CD4-positive, alpha-beta T cell treated with Interleukin-6 for 4 hours (primary cell): ENCODE data around the gene BMERB1.
"Not testable (repeated sequence)": the region's sequence is repeated elsewhere in the genome, so short reads cannot be mapped to it uniquely, and the experiment has no call there.

Experiments used
- DNase-seq: peaks from one replicate; pipeline ENCODE4 v3.0.0-alpha.2; 2020; ENCODE audit warnings: mixed read lengths

BMERB1 gene

GRCh38 chr16:15466131-15466530 lies 31.7 kb downstream of the BMERB1 start:
- no peak for DNase-seq

- DNase-seq, result no peak
Measured at GRCh38 chr16:15466886-15467781, 32.7 kb downstream of the BMERB1 start.

- not testable (repeated sequence) for DNase-seq
Measured at GRCh38 chr16:15476971-15477370, 42.6 kb downstream of the BMERB1 start.

- no peak for DNase-seq
Measured at GRCh38 chr16:15477802-15478201, 43.4 kb downstream of the BMERB1 start.

GRCh38 chr16:15482068-15482747 lies 47.8 kb downstream of the BMERB1 start:
- DNase-seq, result no peak

- DNase-seq, result no peak
Measured at GRCh38 chr16:15482748-15483298, 48.4 kb downstream of the BMERB1 start.

- DNase-seq, result no peak
Measured at GRCh38 chr16:15483857-15484256, 49.5 kb downstream of the BMERB1 start.

GRCh38 chr16:15484662-15485061 lies 50.3 kb downstream of the BMERB1 start:
- DNase-seq, result no peak

- DNase-seq, result no peak
Measured at GRCh38 chr16:15485175-15485574, 50.8 kb downstream of the BMERB1 start.

GRCh38 chr16:15486661-15487060 lies 52.3 kb downstream of the BMERB1 start:
- DNase-seq, result no peak

GRCh38 chr16:15487336-15488284 lies 53.2 kb downstream of the BMERB1 start:
- no peak for DNase-seq

- DNase-seq, result no peak
Measured at GRCh38 chr16:15489016-15489415, 54.6 kb downstream of the BMERB1 start.

- DNase-seq, result no peak
Measured at GRCh38 chr16:15490123-15490711, 55.8 kb downstream of the BMERB1 start.

GRCh38 chr16:15491411-15491810 lies 57.0 kb downstream of the BMERB1 start:
- DNase-seq, result no peak

- no peak for DNase-seq
Measured at GRCh38 chr16:15492091-15492740, 57.8 kb downstream of the BMERB1 start.

- DNase-seq, result no peak
Measured at GRCh38 chr16:15493466-15494180, 59.2 kb downstream of the BMERB1 start.

- DNase-seq, result no peak
Measured at GRCh38 chr16:15494236-15494635, 59.8 kb downstream of the BMERB1 start.

GRCh38 chr16:15495898-15496297 lies 61.5 kb downstream of the BMERB1 start:
- no peak for DNase-seq

- DNase-seq, result no peak
Measured at GRCh38 chr16:15498427-15499175, 64.2 kb downstream of the BMERB1 start.

- no peak for DNase-seq
Measured at GRCh38 chr16:15502041-15502725, 67.8 kb downstream of the BMERB1 start.
